Stimulated activated naive CD8-positive, alpha-beta T cell treated with anti-CD3 and anti-CD28 coated beads, Interleukin-15, Interleukin-2, amounts not matched to agents 100 ng/mL and 50 ng/mL, for 24 hours (primary cell): ENCODE measurements around the gene PLPPR3.
A peak's percentile ranks its signal among the peaks of the same experiment; 100 is the strongest.

ENCODE experiments used
- H3K27ac Mint-ChIP-seq: one replicate; pipeline ENCODE4 v1.8.0; 2021; ENCODE audit warnings: mild to moderate bottlenecking, mixed read lengths
- H3K27me3 Mint-ChIP-seq: one replicate; pipeline ENCODE4 v1.8.0; 2021; ENCODE audit warnings: mixed read lengths
- H3K36me3 Mint-ChIP-seq: one replicate; pipeline ENCODE4 v1.8.0; 2021; ENCODE audit warnings: low read depth, mixed read lengths
- H3K4me1 Mint-ChIP-seq: one replicate; pipeline ENCODE4 v1.8.0; 2021; ENCODE audit warnings: low read depth, mixed read lengths
- H3K4me3 Mint-ChIP-seq: one replicate; pipeline ENCODE4 v1.8.0; 2021; ENCODE audit warnings: mild to moderate bottlenecking, mixed read lengths
- H3K9me3 Mint-ChIP-seq: one replicate; pipeline ENCODE4 v1.8.0; 2021; ENCODE audit warnings: mixed read lengths

Gene PLPPR3

GRCh38 chr19:810077-810855 is 11.5 kb downstream of the PLPPR3 start:
- H3K4me3 Mint-ChIP-seq: no peak overlapping the region
- no peak overlapping the region for H3K27ac Mint-ChIP-seq
- peaks cover 59% of the 10 kb centered on the region for H3K36me3 Mint-ChIP-seq

GRCh38 chr19:808423-808775 is 13.4 kb downstream of the PLPPR3 start:
- Mint-ChIP-seq H3K4me1 (peaks cover 11% of the 10 kb centered on the region), H3K27me3 (no peaks in the 10 kb centered on the region), H3K4me3 (no peak overlapping the region), H3K27ac (no peak overlapping the region), H3K9me3 (no peaks in the 10 kb centered on the region), H3K36me3 (peaks cover 56% of the 10 kb centered on the region)

More at GRCh38 chr19:810077-810855, 11.5 kb downstream of the PLPPR3 start:
- H3K27me3 Mint-ChIP-seq: no peaks in the 10 kb centered on the region
- peaks cover 7% of the 10 kb centered on the region for H3K4me1 Mint-ChIP-seq
- no peaks in the 10 kb centered on the region for H3K9me3 Mint-ChIP-seq

- H3K27ac Mint-ChIP-seq: no peak overlapping the region
- H3K4me3 Mint-ChIP-seq: no peak overlapping the region
- H3K9me3 Mint-ChIP-seq: no peaks in the 10 kb centered on the region
- peaks cover 60% of the 10 kb centered on the region for H3K36me3 Mint-ChIP-seq
- H3K4me1 Mint-ChIP-seq: peaks cover 15% of the 10 kb centered on the region
- no peaks in the 10 kb centered on the region for H3K27me3 Mint-ChIP-seq
Observed at GRCh38 chr19:807627-808422, 13.9 kb downstream of the PLPPR3 start.

- no peaks in the 10 kb centered on the region for H3K9me3 Mint-ChIP-seq
- H3K27ac Mint-ChIP-seq: no peak overlapping the region
- no peak overlapping the region for H3K4me3 Mint-ChIP-seq
- no peaks in the 10 kb centered on the region for H3K27me3 Mint-ChIP-seq
- H3K4me1 Mint-ChIP-seq: peaks cover 22% of the 10 kb centered on the region
- peaks cover 62% of the 10 kb centered on the region for H3K36me3 Mint-ChIP-seq
Observed at GRCh38 chr19:806815-807421, 14.8 kb downstream of the PLPPR3 start.

GRCh38 chr19:805600-806550 is 15.9 kb downstream of the PLPPR3 start:
- H3K9me3 Mint-ChIP-seq: no peaks in the 10 kb centered on the region
- H3K4me1 Mint-ChIP-seq: peaks cover 28% of the 10 kb centered on the region
- no peak overlapping the region for H3K4me3 Mint-ChIP-seq
- H3K36me3 Mint-ChIP-seq: peaks cover 59% of the 10 kb centered on the region
- H3K27ac Mint-ChIP-seq: no peak overlapping the region
- H3K27me3 Mint-ChIP-seq: no peaks in the 10 kb centered on the region

GRCh38 chr19:805166-805551 is 16.6 kb downstream of the PLPPR3 start:
- no peaks in the 10 kb centered on the region for H3K27me3 Mint-ChIP-seq
- H3K27ac Mint-ChIP-seq: no peak overlapping the region
- peaks cover 60% of the 10 kb centered on the region for H3K36me3 Mint-ChIP-seq
- no peaks in the 10 kb centered on the region for H3K9me3 Mint-ChIP-seq
- H3K4me3 Mint-ChIP-seq: no peak overlapping the region
- H3K4me1 Mint-ChIP-seq: peaks cover 34% of the 10 kb centered on the region

- Mint-ChIP-seq H3K4me1 (peaks cover 40% of the 10 kb centered on the region), H3K27ac (no peak overlapping the region), H3K4me3 (no peak overlapping the region), H3K9me3 (no peaks in the 10 kb centered on the region), H3K27me3 (no peaks in the 10 kb centered on the region), H3K36me3 (peaks cover 60% of the 10 kb centered on the region)
Observed at GRCh38 chr19:804419-805165, 17.2 kb downstream of the PLPPR3 start.

GRCh38 chr19:803686-804418 is 17.9 kb downstream of the PLPPR3 start:
- H3K27ac Mint-ChIP-seq: no peak overlapping the region
- H3K36me3 Mint-ChIP-seq: peaks cover 63% of the 10 kb centered on the region
- no peaks in the 10 kb centered on the region for H3K27me3 Mint-ChIP-seq
- peaks cover 47% of the 10 kb centered on the region for H3K4me1 Mint-ChIP-seq
- no peaks in the 10 kb centered on the region for H3K9me3 Mint-ChIP-seq
- no peak overlapping the region for H3K4me3 Mint-ChIP-seq

- H3K27ac Mint-ChIP-seq: no peak overlapping the region
- no peaks in the 10 kb centered on the region for H3K9me3 Mint-ChIP-seq
- no peaks in the 10 kb centered on the region for H3K27me3 Mint-ChIP-seq
- peaks cover 69% of the 10 kb centered on the region for H3K36me3 Mint-ChIP-seq
- H3K4me1 Mint-ChIP-seq: peaks cover 47% of the 10 kb centered on the region
- no peak overlapping the region for H3K4me3 Mint-ChIP-seq
Observed at GRCh38 chr19:803099-803561, 18.6 kb downstream of the PLPPR3 start.

GRCh38 chr19:802498-803098 is 19.2 kb downstream of the PLPPR3 start:
- H3K27ac Mint-ChIP-seq: peak overlapping the region; percentile 76
- H3K27me3 Mint-ChIP-seq: no peaks in the 10 kb centered on the region
- H3K36me3 Mint-ChIP-seq: peaks cover 64% of the 10 kb centered on the region
- no peaks in the 10 kb centered on the region for H3K9me3 Mint-ChIP-seq
- peaks cover 44% of the 10 kb centered on the region for H3K4me1 Mint-ChIP-seq
- peak overlapping the region; percentile 52 for H3K4me3 Mint-ChIP-seq

- Mint-ChIP-seq H3K9me3 (no peaks in the 10 kb centered on the region), H3K36me3 (peaks cover 58% of the 10 kb centered on the region), H3K4me1 (peaks cover 40% of the 10 kb centered on the region), H3K27ac (peak overlapping the region; percentile 81), H3K4me3 (peak overlapping the region; percentile 92), H3K27me3 (no peaks in the 10 kb centered on the region)
Observed at GRCh38 chr19:801861-802497, 19.8 kb downstream of the PLPPR3 start.

- peaks cover 52% of the 10 kb centered on the region for H3K36me3 Mint-ChIP-seq
- no peaks in the 10 kb centered on the region for H3K27me3 Mint-ChIP-seq
- H3K4me3 Mint-ChIP-seq: peak overlapping the region; percentile 92
- H3K4me1 Mint-ChIP-seq: peaks cover 45% of the 10 kb centered on the region
- H3K9me3 Mint-ChIP-seq: no peaks in the 10 kb centered on the region
- H3K27ac Mint-ChIP-seq: peak overlapping the region; percentile 81
Observed at GRCh38 chr19:801030-801860, 20.5 kb downstream of the PLPPR3 start.
